MV-4-11 (cell line): ENCODE results near the gene MRM3.
"Not testable (repeated sequence)": the region's sequence is repeated elsewhere in the genome, so short reads cannot be mapped to it uniquely, and the experiment has no call there.

Experiments
- DNase-seq: peaks from one replicate; lab custom pipeline; 2025; lab: John Stamatoyannopoulos, UW

The MRM3 gene

DNA sequence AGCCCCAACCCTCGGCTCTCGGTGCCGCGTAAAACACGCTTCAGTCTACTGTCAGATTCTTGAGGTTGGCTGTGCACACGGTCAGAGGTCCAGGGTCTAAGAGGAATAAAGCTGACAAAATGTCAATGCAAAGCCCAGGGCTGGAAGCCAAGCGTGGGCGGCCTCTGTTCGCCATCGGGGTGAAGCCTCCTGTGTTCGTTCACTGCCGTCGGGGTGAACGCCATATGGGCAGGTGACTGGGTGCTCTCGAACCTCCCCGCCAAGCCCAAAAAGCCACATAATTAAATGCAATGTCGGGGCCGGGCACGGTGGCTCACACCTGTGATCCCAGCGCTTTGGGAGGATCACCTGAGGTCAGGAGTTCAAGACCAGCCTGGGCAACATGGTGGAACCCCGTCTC is 44.6 kb downstream of the MRM3 start:
- no peak for DNase-seq

DNA sequence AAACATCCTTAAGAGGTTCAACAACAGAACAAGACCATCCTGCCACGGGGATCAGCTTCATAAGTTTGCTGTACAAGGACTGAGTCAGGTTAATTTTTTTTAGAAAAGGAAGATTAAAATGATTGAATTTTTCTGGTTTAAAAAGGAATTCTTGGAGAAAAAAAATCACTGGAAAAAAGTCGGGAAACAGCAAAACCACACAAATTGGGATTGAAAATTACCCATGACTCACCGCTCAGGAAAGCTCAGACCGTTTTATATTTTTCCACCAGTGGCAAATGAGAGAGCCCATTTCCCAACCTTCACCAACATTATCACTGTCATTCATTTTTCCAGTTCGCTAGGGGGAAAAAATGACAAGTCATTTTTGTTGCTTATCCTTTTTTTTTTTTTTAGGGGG is 46.6 kb downstream of the MRM3 start:
- no peak for DNase-seq

DNA sequence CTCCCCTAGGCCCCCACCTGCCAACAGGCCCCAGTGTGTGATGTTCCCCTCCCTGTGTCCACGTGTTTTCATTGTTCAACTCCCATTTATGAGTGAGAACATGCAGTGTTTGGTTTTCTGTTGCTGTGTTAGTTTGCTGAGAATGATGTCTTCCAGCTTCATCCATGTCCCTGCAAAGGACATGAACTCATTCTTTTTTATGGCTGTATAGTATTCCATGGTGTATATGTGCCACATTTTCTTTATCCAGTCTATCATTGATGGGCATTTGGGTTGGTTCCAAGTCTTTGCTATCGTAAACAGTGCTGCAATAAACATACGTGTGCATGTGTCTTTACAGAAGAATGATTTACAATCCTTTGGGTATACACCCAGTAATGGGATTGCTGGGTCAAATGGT is 47.5 kb downstream of the MRM3 start:
- not testable (repeated sequence) for DNase-seq

DNA sequence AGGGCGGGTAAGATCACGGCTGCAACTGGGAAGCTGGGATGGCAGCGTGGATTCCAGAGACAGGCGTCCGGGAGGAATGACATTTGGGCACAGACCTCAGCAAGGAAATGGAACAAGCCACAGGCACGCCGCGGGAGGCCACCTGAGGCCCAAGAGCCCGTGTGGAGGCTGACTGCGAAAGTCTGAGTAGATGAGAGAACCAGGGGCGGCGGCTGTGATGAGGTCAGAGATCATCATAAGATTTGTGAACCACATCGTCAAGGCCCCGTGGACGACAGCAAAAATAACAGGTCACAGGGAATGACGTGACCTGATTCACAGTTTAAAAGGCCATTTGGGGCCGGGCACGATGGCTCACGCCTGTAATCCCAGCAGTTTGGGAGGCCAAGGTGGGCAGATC is 48.2 kb downstream of the MRM3 start:
- no peak for DNase-seq

DNA sequence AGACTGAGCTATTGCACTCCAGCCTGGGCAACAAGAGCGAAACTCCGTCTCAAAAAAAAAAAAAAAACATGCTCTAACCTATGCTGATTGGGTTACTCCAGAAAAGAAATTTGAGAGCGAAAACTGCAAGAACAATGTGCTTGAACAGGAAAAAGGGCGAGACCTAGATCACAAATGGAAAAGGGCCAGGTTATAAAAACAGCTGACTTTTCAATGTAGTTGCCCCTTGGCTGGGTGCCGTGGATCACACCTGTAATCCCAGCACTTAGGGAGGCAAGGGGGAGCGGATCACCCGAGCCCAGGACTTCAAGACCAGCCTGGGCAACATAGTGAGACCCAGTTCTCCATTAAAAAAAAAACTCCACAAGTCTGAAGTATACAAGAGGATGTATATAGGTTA is 48.8 kb downstream of the MRM3 start:
- no peak for DNase-seq

DNA sequence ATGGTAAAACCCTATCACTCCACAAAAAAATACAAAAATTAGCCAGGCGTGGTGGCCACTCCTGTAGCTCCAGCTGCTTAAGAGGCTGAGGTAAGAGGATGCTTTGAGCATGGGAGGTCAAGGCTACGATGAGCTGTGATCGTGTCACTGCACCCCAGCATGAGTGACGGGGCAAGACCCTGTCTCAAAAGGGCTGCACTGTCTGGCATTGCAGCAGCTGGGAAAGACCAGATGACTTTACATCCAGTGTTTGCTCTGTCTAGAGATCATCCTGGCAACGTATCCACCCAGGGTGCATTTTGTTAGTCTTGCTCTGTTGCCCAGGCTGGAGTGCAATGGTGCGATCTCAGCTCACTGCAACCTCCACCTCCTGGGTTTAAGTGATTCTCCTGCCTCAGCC is 52.0 kb downstream of the MRM3 start:
- no peak for DNase-seq

DNA sequence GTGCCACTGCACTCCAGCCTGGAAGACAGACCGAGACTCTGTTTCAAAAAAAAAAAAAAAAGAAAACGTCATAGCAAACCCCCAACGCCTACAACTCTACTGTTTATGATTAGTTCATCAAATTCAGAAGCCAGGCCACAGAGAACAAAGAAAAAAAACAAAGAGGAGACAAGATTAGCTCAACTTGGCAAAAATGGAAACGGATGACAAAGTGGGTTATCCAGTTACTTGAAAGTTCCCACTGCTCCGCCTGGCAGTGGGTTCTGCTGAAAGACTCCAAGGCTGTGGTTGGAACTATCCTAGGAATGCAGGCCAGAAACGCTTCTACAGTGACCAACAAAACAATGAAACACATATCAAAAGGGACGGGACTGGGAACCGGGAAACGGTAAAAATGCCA is 53.1 kb downstream of the MRM3 start:
- no peak for DNase-seq

DNA sequence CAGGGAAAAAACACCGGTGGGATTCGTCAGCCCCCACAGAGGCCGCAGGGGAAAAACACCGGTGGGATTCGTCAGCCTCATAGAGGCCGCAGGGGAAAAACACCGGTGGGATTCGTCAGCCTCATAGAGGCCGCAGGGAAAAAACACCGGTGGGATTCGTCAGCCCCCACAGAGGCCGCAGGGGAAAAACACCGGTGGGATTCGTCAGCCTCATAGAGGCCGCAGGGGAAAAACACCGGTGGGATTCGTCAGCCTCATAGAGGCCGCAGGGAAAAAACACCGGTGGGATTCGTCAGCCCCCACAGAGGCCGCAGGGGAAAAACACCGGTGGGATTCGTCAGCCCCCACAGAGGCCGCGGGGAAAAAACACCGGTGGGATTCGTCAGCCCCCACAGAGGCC is 53.6 kb downstream of the MRM3 start:
- not testable (repeated sequence) for DNase-seq

DNA sequence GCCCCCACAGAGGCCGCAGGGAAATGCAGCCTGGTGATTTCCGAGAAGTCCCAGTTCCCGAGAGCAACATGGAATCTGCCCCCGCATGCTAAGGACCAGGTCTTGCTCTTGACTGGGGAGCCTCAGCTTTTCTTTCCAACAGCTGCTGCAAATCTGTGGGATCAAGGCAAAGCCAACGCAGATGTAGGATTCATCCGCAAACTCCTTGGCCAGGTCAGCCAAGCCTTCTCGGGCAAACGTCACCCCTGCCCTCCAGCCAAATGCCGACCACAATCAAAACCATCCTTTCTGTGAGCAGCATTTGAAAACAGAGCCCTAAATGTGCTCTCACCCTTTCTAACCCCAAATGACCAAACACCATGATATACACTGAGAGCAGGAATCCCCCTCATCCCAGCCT is 54.0 kb downstream of the MRM3 start:
- DNase-seq: no peak

DNA sequence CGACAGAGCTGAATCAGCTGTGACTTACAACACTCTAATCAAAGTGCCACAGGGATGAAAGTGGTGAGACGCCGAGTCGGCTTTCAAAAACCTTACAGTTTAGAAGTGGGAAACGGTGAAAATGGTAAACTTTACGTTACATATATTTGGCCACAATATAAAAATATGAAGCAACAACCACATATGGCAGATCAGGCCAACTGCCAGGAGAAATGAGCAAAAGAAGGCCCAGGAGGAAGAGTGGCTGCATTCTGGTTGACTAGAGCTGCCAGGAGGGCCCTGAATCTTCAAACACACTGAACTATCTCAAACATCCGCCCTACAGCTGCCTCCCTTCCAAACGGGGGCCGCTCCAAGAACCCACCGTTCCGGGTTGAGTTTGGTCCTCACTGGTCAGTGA is 56.3 kb downstream of the MRM3 start:
- no peak for DNase-seq

DNA sequence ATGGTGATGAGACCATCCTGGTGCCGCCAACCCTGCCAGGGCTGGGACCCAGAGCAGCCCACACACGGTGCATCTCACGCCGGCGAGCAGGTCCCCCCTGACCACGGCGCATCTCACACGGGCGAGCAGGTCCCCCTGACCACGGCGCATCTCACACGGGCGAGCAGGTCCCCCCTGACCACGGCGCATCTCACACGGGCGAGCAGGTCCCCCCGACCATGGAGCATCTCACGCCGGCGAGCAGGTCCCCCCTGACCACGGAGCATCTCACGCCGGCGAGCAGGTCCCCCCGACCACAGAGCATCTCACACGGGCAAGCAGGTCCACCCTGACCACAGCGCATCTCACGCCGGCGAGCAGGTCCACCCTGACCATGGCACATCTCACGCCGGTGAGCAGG is 59.2 kb downstream of the MRM3 start:
- no peak for DNase-seq
